Measurements from ENCODE around the gene KRT33A.
"Not testable (repeated sequence)": the region's sequence is repeated elsewhere in the genome, so short reads cannot be mapped to it uniquely, and the experiment has no call there.

Gene KRT33A

GRCh38 chr17:41352597-41353366 lies 2.2 kb upstream of the KRT33A start:
- Mint-ChIP-seq H3K36me3 (ENCODE audit: insufficient read depth) (peaks cover 3% of the 10 kb centered on the region), H3K27ac (ENCODE audit: low read depth) (peak overlapping the region; percentile 2), H3K9me3 (peaks cover 9% of the 10 kb centered on the region), H3K4me1 (peaks cover 18% of the 10 kb centered on the region), H3K4me3 (no peak overlapping the region), H3K27me3 (peaks cover 13% of the 10 kb centered on the region)
- ATAC-seq (replicated peaks; ENCODE audit: extremely low read depth, poor library complexity, severe bottlenecking) (no peak), DNase-seq (ENCODE audit: low spot score in 2 of 2) (no peak)

GRCh38 chr17:41351177-41351576 lies 549 bp upstream of the KRT33A start:
- no peak overlapping the region for H3K4me3 Mint-ChIP-seq
- peaks cover 13% of the 10 kb centered on the region for H3K27me3 Mint-ChIP-seq
- peaks cover 9% of the 10 kb centered on the region for H3K9me3 Mint-ChIP-seq
- ATAC-seq (replicated peaks; ENCODE audit: extremely low read depth, poor library complexity, severe bottlenecking): no peak
- H3K36me3 Mint-ChIP-seq (ENCODE audit: insufficient read depth): peaks cover 3% of the 10 kb centered on the region
- H3K27ac Mint-ChIP-seq (ENCODE audit: low read depth): no peak overlapping the region
- H3K4me1 Mint-ChIP-seq: peaks cover 20% of the 10 kb centered on the region
- DNase-seq (ENCODE audit: low spot score in 2 of 2): no peak

- Mint-ChIP-seq H3K4me3 (no peak overlapping the region), H3K36me3 (ENCODE audit: insufficient read depth) (peaks cover 4% of the 10 kb centered on the region), H3K4me1 (peaks cover 24% of the 10 kb centered on the region), H3K27me3 (peaks cover 11% of the 10 kb centered on the region), H3K9me3 (peaks cover 13% of the 10 kb centered on the region), H3K27ac (ENCODE audit: low read depth) (no peak overlapping the region)
- no peak for ATAC-seq (replicated peaks; ENCODE audit: extremely low read depth, poor library complexity, severe bottlenecking)
- no peak for DNase-seq (ENCODE audit: low spot score in 2 of 2)
Measured at GRCh38 chr17:41347869-41348760, 2.5 kb downstream of the KRT33A start.

GRCh38 chr17:41346421-41346820 lies 4.2 kb downstream of the KRT33A start:
- not testable (repeated sequence) for H3K27ac Mint-ChIP-seq (ENCODE audit: low read depth); H3K9me3 Mint-ChIP-seq; H3K4me3 Mint-ChIP-seq; ATAC-seq (replicated peaks; ENCODE audit: extremely low read depth, poor library complexity, severe bottlenecking); H3K27me3 Mint-ChIP-seq; DNase-seq (ENCODE audit: low spot score in 2 of 2)
- Mint-ChIP-seq H3K36me3 (ENCODE audit: insufficient read depth) (peaks cover 12% of the 10 kb centered on the region), H3K4me1 (peaks cover 28% of the 10 kb centered on the region)

- no peak for ATAC-seq (replicated peaks; ENCODE audit: extremely low read depth, poor library complexity, severe bottlenecking)
- peaks cover 6% of the 10 kb centered on the region for H3K9me3 Mint-ChIP-seq
- peaks cover 31% of the 10 kb centered on the region for H3K4me1 Mint-ChIP-seq
- DNase-seq (ENCODE audit: low spot score in 2 of 2): no peak
- H3K36me3 Mint-ChIP-seq (ENCODE audit: insufficient read depth): peaks cover 13% of the 10 kb centered on the region
- H3K27ac Mint-ChIP-seq (ENCODE audit: low read depth): no peak overlapping the region
- H3K27me3 Mint-ChIP-seq: no peaks in the 10 kb centered on the region
- H3K4me3 Mint-ChIP-seq: no peak overlapping the region
Measured at GRCh38 chr17:41345992-41346391, 4.6 kb downstream of the KRT33A start.

- Mint-ChIP-seq H3K4me3 (peak overlapping the region; percentile 31), H3K27ac (ENCODE audit: low read depth) (peak overlapping the region; percentile 69), H3K9me3 (peaks cover 6% of the 10 kb centered on the region), H3K36me3 (ENCODE audit: insufficient read depth) (peaks cover 20% of the 10 kb centered on the region), H3K4me1 (peaks cover 55% of the 10 kb centered on the region), H3K27me3 (no peaks in the 10 kb centered on the region)
- ATAC-seq (replicated peaks; ENCODE audit: extremely low read depth, poor library complexity, severe bottlenecking) (no peak), DNase-seq (ENCODE audit: low spot score in 2 of 2) (no peak)
Measured at GRCh38 chr17:41343029-41343428, 7.6 kb downstream of the KRT33A start.

- Mint-ChIP-seq H3K9me3 (peaks cover 6% of the 10 kb centered on the region), H3K4me3 (peak overlapping the region; percentile 67), H3K4me1 (peaks cover 53% of the 10 kb centered on the region), H3K27ac (ENCODE audit: low read depth) (peak overlapping the region; percentile 98), H3K36me3 (ENCODE audit: insufficient read depth) (peaks cover 20% of the 10 kb centered on the region), H3K27me3 (no peaks in the 10 kb centered on the region)
- DNase-seq (ENCODE audit: low spot score in 2 of 2): peak; percentile 39 to 76
- ATAC-seq (replicated peaks; ENCODE audit: extremely low read depth, poor library complexity, severe bottlenecking): peak; percentile 55
Measured at GRCh38 chr17:41340934-41341861, 9.4 kb downstream of the KRT33A start.

- Mint-ChIP-seq H3K4me3 (peak overlapping the region; percentile 67), H3K27ac (ENCODE audit: low read depth) (peak overlapping the region; percentile 98), H3K4me1 (peaks cover 60% of the 10 kb centered on the region), H3K36me3 (ENCODE audit: insufficient read depth) (peaks cover 20% of the 10 kb centered on the region), H3K9me3 (peaks cover 6% of the 10 kb centered on the region), H3K27me3 (no peaks in the 10 kb centered on the region)
- DNase-seq (ENCODE audit: low spot score in 2 of 2): no peak
- no peak for ATAC-seq (replicated peaks; ENCODE audit: extremely low read depth, poor library complexity, severe bottlenecking)
Measured at GRCh38 chr17:41340494-41340893, 10.1 kb downstream of the KRT33A start.

GRCh38 chr17:41339571-41340172 lies 11.0 kb downstream of the KRT33A start:
- H3K27ac Mint-ChIP-seq (ENCODE audit: low read depth): peak overlapping the region; percentile 98
- no peaks in the 10 kb centered on the region for H3K27me3 Mint-ChIP-seq
- peaks cover 68% of the 10 kb centered on the region for H3K4me1 Mint-ChIP-seq
- ATAC-seq (replicated peaks; ENCODE audit: extremely low read depth, poor library complexity, severe bottlenecking) (no peak), DNase-seq (ENCODE audit: low spot score in 2 of 2) (no peak)
- peak overlapping the region; percentile 67 for H3K4me3 Mint-ChIP-seq
- H3K9me3 Mint-ChIP-seq: peaks cover 6% of the 10 kb centered on the region
- H3K36me3 Mint-ChIP-seq (ENCODE audit: insufficient read depth): peaks cover 20% of the 10 kb centered on the region

GRCh38 chr17:41338961-41339485 lies 11.6 kb downstream of the KRT33A start:
- H3K9me3 Mint-ChIP-seq: peaks cover 6% of the 10 kb centered on the region
- H3K36me3 Mint-ChIP-seq (ENCODE audit: insufficient read depth): peaks cover 18% of the 10 kb centered on the region
- H3K4me1 Mint-ChIP-seq: peaks cover 75% of the 10 kb centered on the region
- peak overlapping the region; percentile 67 for H3K4me3 Mint-ChIP-seq
- DNase-seq (ENCODE audit: low spot score in 2 of 2) (peak in 1 of 2 donors; percentile 77), ATAC-seq (replicated peaks; ENCODE audit: extremely low read depth, poor library complexity, severe bottlenecking) (peak; percentile 83)
- H3K27me3 Mint-ChIP-seq: no peaks in the 10 kb centered on the region
- peak overlapping the region; percentile 98 for H3K27ac Mint-ChIP-seq (ENCODE audit: low read depth)

GRCh38 chr17:41335747-41336146 lies 14.9 kb downstream of the KRT33A start:
- DNase-seq (ENCODE audit: low spot score in 2 of 2): no peak
- peaks cover 10% of the 10 kb centered on the region for H3K36me3 Mint-ChIP-seq (ENCODE audit: insufficient read depth)
- ATAC-seq (replicated peaks; ENCODE audit: extremely low read depth, poor library complexity, severe bottlenecking): no peak
- H3K27ac Mint-ChIP-seq (ENCODE audit: low read depth): peak overlapping the region; percentile 63
- peak overlapping the region; percentile 48 for H3K4me3 Mint-ChIP-seq
- H3K4me1 Mint-ChIP-seq: peaks cover 60% of the 10 kb centered on the region
- no peaks in the 10 kb centered on the region for H3K27me3 Mint-ChIP-seq
- H3K9me3 Mint-ChIP-seq: no peaks in the 10 kb centered on the region

All from central memory CD8-positive, alpha-beta T cell (primary cell).